H9 (cell line): ENCODE results near the gene APPBP2. TPM values are rescaled to one million over a fixed set of nuclear protein-coding genes. Genes with fewer than 3 reads are reported as not detected.

Source experiments
- DNase-seq: peaks from one replicate; pipeline ENCODE4 v3.0.0-alpha.2; 2017
- H2AFZ ChIP-seq: one replicate; pipeline ENCODE4 v1.6.1; 2013; ENCODE audit warnings: mild to moderate bottlenecking, low read length, control low read depth, moderate library complexity
- H2AK5ac ChIP-seq: 2 replicates; pipeline ENCODE4 v1.6.1; 2013; ENCODE audit warnings: low read length, control low read depth, mixed read lengths; ENCODE audit not compliant: insufficient read length
- H2BK120ac ChIP-seq: one replicate; pipeline ENCODE4 v1.6.1; 2013; ENCODE audit warnings: low read depth, mild to moderate bottlenecking, low read length, control low read depth, inconsistent platforms; ENCODE audit not compliant: poor library complexity, severe bottlenecking
- H2BK12ac ChIP-seq: 2 replicates; pipeline ENCODE4 v1.6.1; 2013; ENCODE audit warnings: low read length, control low read depth, mixed read lengths, low read depth; ENCODE audit not compliant: insufficient read length
- H2BK15ac ChIP-seq: 2 replicates; pipeline ENCODE4 v1.6.1; 2013; ENCODE audit warnings: low read depth, low read length, control low read depth
- H2BK20ac ChIP-seq: one replicate; pipeline ENCODE4 v1.6.1; 2013; ENCODE audit warnings: low read depth, mild to moderate bottlenecking, low read length, control low read depth, inconsistent platforms; ENCODE audit not compliant: poor library complexity, severe bottlenecking
- H2BK5ac ChIP-seq: 2 replicates; pipeline ENCODE4 v1.6.1; 2013; ENCODE audit warnings: low read length, control low read depth, mixed read lengths; ENCODE audit not compliant: insufficient read length
- H3K14ac ChIP-seq: 2 replicates; pipeline ENCODE4 v1.6.1; 2013; ENCODE audit warnings: low read length, control low read depth; ENCODE audit not compliant: insufficient read depth
- H3K18ac ChIP-seq: 2 replicates; pipeline ENCODE4 v1.6.1; 2013; ENCODE audit warnings: low read depth, mild to moderate bottlenecking, mixed read lengths, low read length, control low read depth; ENCODE audit not compliant: insufficient read length
- H3K23ac ChIP-seq: 2 replicates; pipeline ENCODE4 v1.6.1; 2013; ENCODE audit warnings: low read length, control low read depth, mixed read lengths, low read depth; ENCODE audit not compliant: insufficient read length
- H3K23me2 ChIP-seq: 2 replicates; pipeline ENCODE4 v1.6.1; 2013; ENCODE audit warnings: low read depth, mild to moderate bottlenecking, mixed read lengths, low read length, control low read depth; ENCODE audit not compliant: insufficient read length, poor library complexity, severe bottlenecking
- H3K27ac ChIP-seq: 2 replicates; pipeline ENCODE4 v1.5.1; 2013; ENCODE audit warnings: low read length, control low read depth, mixed read lengths, low read depth; ENCODE audit not compliant: insufficient read length
- H3K27me3 ChIP-seq: 2 replicates; pipeline ENCODE4 v1.6.1; 2013; ENCODE audit warnings: low read length, control low read depth, inconsistent platforms; ENCODE audit not compliant: insufficient read depth
- H3K4ac ChIP-seq: 2 replicates; pipeline ENCODE4 v1.6.1; 2013; ENCODE audit warnings: low read depth, mild to moderate bottlenecking, control low read depth, inconsistent platforms, low read length, moderate library complexity
- H3K4me1 ChIP-seq: 2 replicates; pipeline ENCODE4 v1.6.1; 2013; ENCODE audit warnings: low read length, control low read depth, inconsistent platforms; ENCODE audit not compliant: insufficient read depth
- H3K4me2 ChIP-seq: 2 replicates; pipeline ENCODE4 v1.6.1; 2013; ENCODE audit warnings: low read length, control low read depth, mixed read lengths; ENCODE audit not compliant: insufficient read length, insufficient read depth
- H3K56ac ChIP-seq: 2 replicates; pipeline ENCODE4 v1.6.1; 2013; ENCODE audit warnings: low read depth, mild to moderate bottlenecking, mixed read lengths, low read length, control low read depth; ENCODE audit not compliant: insufficient read length
- H3K79me1 ChIP-seq: 2 replicates; pipeline ENCODE4 v1.6.1; 2013; ENCODE audit warnings: low read depth, mild to moderate bottlenecking, moderate library complexity, low read length, control low read depth, inconsistent platforms; ENCODE audit not compliant: insufficient read depth, poor library complexity, severe bottlenecking
- H3K79me2 ChIP-seq: 2 replicates; pipeline ENCODE4 v1.6.1; 2013; ENCODE audit warnings: low read length, control low read depth, inconsistent platforms; ENCODE audit not compliant: insufficient read depth
- H3K9ac ChIP-seq: 2 replicates; pipeline ENCODE4 v1.6.1; 2013; ENCODE audit warnings: low read length, control low read depth, mixed read lengths; ENCODE audit not compliant: insufficient read length; ENCODE audit errors: extremely low read depth
- H3K9me3 ChIP-seq: one replicate; pipeline ENCODE4 v1.6.1; 2013; ENCODE audit warnings: low read depth, low read length, inconsistent platforms; ENCODE audit not compliant: control insufficient read depth
- H3T11ph ChIP-seq: one replicate; pipeline ENCODE4 v1.6.1; 2013; ENCODE audit warnings: mild to moderate bottlenecking, low read length, control low read depth, inconsistent platforms
- H4K20me1 ChIP-seq: one replicate; pipeline ENCODE4 v1.6.1; 2013; ENCODE audit not compliant: control insufficient read depth, insufficient read length, insufficient read depth
- H4K5ac ChIP-seq: 2 replicates; pipeline ENCODE4 v1.6.1; 2013; ENCODE audit warnings: low read depth, mild to moderate bottlenecking, mixed read lengths, low read length, control low read depth; ENCODE audit not compliant: insufficient read length
- H4K8ac ChIP-seq: replicated peaks from 2 replicates; pipeline ENCODE4 v1.6.1; 2013; ENCODE audit warnings: low read length, control low read depth, mixed read lengths, low read depth; ENCODE audit not compliant: insufficient read length
- H4K91ac ChIP-seq: 2 replicates; pipeline ENCODE4 v1.6.1; 2013; ENCODE audit warnings: low read depth, mild to moderate bottlenecking, moderate library complexity, mixed read lengths, low read length, control low read depth; ENCODE audit not compliant: insufficient read length
- H3K27ac Mint-ChIP-seq, 3 experiments: 2 replicates in 2 of 3; 3 replicates in 1 of 3; pipeline ENCODE4 v1.8.0; 2020 to 2021; ENCODE audit warnings: mixed read lengths in 3 of 3, mild to moderate bottlenecking in 1 of 3, moderate library complexity in 1 of 3
- H3K27me3 Mint-ChIP-seq: 2 replicates; pipeline ENCODE4 v1.8.0; 2021; ENCODE audit warnings: low read depth, mild to moderate bottlenecking, moderate library complexity, mixed read lengths
- H3K36me3 Mint-ChIP-seq, 3 experiments: 2 replicates in 2 of 3; 3 replicates in 1 of 3; pipeline ENCODE4 v1.8.0; 2020 to 2021; ENCODE audit warnings: low read depth in 3 of 3, mixed read lengths in 3 of 3; ENCODE audit not compliant: insufficient read depth in 1 of 3
- H3K4me1 Mint-ChIP-seq, 2 experiments: 2 replicates each; pipeline ENCODE4 v1.8.0; 2020; ENCODE audit warnings: mixed read lengths in 2 of 2
- H3K4me3 Mint-ChIP-seq, 2 experiments: 2 replicates in 1 of 2; 3 replicates in 1 of 2; pipeline ENCODE4 v1.8.0; 2020 to 2021; ENCODE audit warnings: mild to moderate bottlenecking in 2 of 2, mixed read lengths in 2 of 2, moderate library complexity in 1 of 2
- H3K9me3 Mint-ChIP-seq, 2 experiments: 2 replicates in 1 of 2; 3 replicates in 1 of 2; pipeline ENCODE4 v1.8.0; 2020; ENCODE audit warnings: mild to moderate bottlenecking in 2 of 2, mixed read lengths in 2 of 2, moderate library complexity in 1 of 2
- CTCF ChIP-seq: fragments of 200-600 bp; sonication (generic); conservative IDR thresholded peaks from 3 replicates; pipeline ENCODE4 v1.8.0; 2021; ENCODE audit warnings: antibody characterized with exemption, mild to moderate bottlenecking
- WGBS: extraction: QIAGEN DNeasy Blood & Tissue Kit; methylation state at CpG from one replicate; pipeline ENCODE4 v1.1.7; 2013; ENCODE audit warnings: missing lambda C conversion rate, low lambda C conversion rate, mixed read lengths; ENCODE audit not compliant: insufficient read length; ENCODE audit errors: extremely low coverage; 5-methylcytosine and 5-hydroxymethylcytosine counted together
- total RNA-seq: library from RNA; stranded (reverse); gene quantifications from 2 replicates; pipeline ENCODE4 v1.2.1, GENCODE V29; 2021

Gene APPBP2
- total RNA-seq, 1 experiment from 2014 or later: 17.0 TPM

GRCh38 chr17:60471451-60471850 lies 54.6 kb downstream of the APPBP2 start:
- Histone ChIP-seq H3K79me2 (no peaks in the 10 kb centered on the region), H2AK5ac (no peak overlapping the region), H3K9me3 (no peaks in the 10 kb centered on the region), H4K20me1 (no peaks in the 10 kb centered on the region), H3K4me1 (no peaks in the 10 kb centered on the region), H3K27ac (no peak overlapping the region), H3K79me1 (no peaks in the 10 kb centered on the region), H3K23ac (no peak overlapping the region), H3K4ac (no peak overlapping the region), H2BK15ac (no peak overlapping the region), H3K27me3 (no peaks in the 10 kb centered on the region), H3K9ac (no peak overlapping the region), H3K23me2 (no peaks in the 10 kb centered on the region), H2BK120ac (no peak overlapping the region), H3K56ac (no peak overlapping the region), H3K14ac (no peak overlapping the region), H4K91ac (no peak overlapping the region), H2BK20ac (no peak overlapping the region), H2BK5ac (no peak overlapping the region), H2AFZ (no peak overlapping the region), H3K18ac (no peak overlapping the region), H2BK12ac (no peak overlapping the region), H4K8ac (no peak overlapping the region), H3T11ph (no peak overlapping the region), H4K5ac (no peak overlapping the region), H3K4me2 (no peak overlapping the region)
- H3K4me3 Mint-ChIP-seq: no peak overlapping the region
- H3K9me3 Mint-ChIP-seq: no peaks in the 10 kb centered on the region
- H3K27ac Mint-ChIP-seq: no peak overlapping the region
- TF ChIP-seq CTCF: no peak
- H3K36me3 Mint-ChIP-seq: peaks cover 20 to 26% (median 21%) of the 10 kb centered on the region in 3 experiments
- H3K27me3 Mint-ChIP-seq: no peaks in the 10 kb centered on the region
- WGBS: no CpG with 5 or more reads among the region's 4 CpGs
- no peak for DNase-seq
- H3K4me1 Mint-ChIP-seq: no peaks in the 10 kb centered on the region
